ENCODE measurements around the gene TPRA1.
"Not testable (repeated sequence)": the region's sequence is repeated elsewhere in the genome, so short reads cannot be mapped to it uniquely, and the experiment has no call there.

Gene TPRA1

DNA sequence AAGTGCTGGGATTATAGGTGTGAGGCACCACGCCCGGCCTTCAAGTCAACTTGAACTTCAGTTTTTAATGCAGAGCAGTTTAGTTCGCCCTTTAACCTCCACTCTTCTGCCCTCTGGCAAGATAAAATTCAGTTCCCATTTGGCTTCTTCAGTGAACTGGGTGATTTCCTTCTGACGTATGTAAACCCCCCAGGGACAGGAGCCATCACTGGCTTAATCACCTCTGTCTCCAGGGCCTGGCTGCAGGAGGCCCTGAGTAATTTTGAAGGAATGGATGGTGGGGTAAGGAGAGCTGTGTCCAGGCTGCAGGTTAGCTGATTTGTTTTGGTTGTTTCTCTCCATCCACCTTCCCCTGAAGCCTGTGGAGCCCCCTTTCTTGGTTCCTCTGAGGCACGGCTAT, 19.6 kb upstream of the TPRA1 start:
- CTCF ChIA-PET: interaction anchor here (0.7 kb wide), 1 partner anchor 35 kb away, joined by 3 read pairs; no protein-coding TSS in a partner anchor
- POLR2A ChIA-PET (ENCODE audit: low non-redundant PET): no interaction called here

DNA sequence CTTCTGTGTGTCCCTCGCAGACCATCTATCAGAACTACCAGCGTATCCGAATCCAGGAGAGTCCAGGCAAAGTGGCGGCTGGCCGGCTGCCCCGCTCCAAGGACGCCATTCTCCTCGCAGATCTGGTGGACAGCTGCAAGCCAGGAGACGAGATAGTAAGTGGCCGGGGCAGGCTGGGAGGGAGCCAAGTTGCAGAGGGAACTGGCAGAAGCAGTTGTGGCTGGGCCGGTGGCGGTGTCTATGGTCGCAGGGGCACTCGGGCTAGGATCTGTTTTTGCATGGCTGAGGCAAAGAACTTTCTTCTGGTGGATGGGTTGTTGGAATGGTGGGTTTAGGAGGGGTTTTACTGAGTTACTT, 17.8 kb upstream of the TPRA1 start:
- TF ChIP-seq CTCF (conservative IDR thresholded peaks at IDR 0.05; ENCODE audit: low read depth): no peak
- no peak for DNase-seq (ENCODE audit: low spot score)
- ChIA-PET CTCF (interaction anchor here (0.6 kb wide), 1 partner anchor 383 kb away, joined by 5 read pairs; no protein-coding TSS in a partner anchor), POLR2A (ENCODE audit: low non-redundant PET) (no interaction called here)
- H3K27ac ChIP-seq: no peak overlapping the region

More for the DNA sequence above, 19.6 kb upstream of the TPRA1 start:
- no peak for TF ChIP-seq CTCF (conservative IDR thresholded peaks at IDR 0.05; ENCODE audit: low read depth)
- no peak overlapping the region for H3K27ac ChIP-seq
- DNase-seq (ENCODE audit: low spot score): no peak

GRCh38 chr3:127607675-127608361, 17.3 kb upstream of the TPRA1 start:
- POLR2A ChIA-PET (ENCODE audit: low non-redundant PET): no interaction called here
- no peak for DNase-seq (ENCODE audit: low spot score)
- no peak for TF ChIP-seq CTCF (conservative IDR thresholded peaks at IDR 0.05; ENCODE audit: low read depth)
- H3K27ac ChIP-seq: peak overlapping the region; percentile 15; the same call in 1 of the 2 replicates
- CTCF ChIA-PET: interaction anchor here (0.6 kb wide), 1 partner anchor 63 kb away, joined by 5 read pairs; no protein-coding TSS in a partner anchor

DNA sequence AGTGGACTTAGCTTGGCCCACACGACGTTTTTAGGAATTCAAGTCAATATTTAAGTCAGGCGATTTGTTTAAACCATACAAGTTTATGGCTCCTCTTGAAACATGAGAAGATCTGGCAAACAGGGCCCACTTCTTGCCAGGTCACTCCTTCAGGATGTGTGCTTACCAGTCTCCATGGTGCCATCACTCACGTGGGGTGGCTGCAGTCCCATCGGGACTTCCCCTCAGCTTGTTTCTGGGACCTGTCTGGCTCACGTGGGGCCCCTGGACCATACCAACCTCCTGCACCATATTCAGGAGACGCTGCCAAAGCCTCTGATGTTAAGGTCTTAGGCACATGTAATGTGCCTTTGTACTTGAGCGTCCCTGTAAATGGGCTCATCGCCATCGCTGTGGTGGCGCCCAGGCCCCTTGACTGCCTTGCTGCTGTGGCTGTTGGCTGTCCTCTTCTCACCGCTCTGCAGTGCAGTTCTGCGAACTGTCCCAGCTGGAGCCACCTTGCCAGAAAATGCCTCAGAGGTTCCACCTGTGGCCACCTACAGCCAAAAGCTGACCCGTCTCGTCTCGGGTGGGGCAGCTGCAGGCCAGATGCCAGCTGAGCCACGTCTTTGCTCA, 16.6 kb upstream of the TPRA1 start:
- TF ChIP-seq CTCF (conservative IDR thresholded peaks at IDR 0.05; ENCODE audit: low read depth): no peak
- no peak for DNase-seq (ENCODE audit: low spot score)
- peak overlapping the region; percentile 15; the same call in 1 of the 2 replicates for H3K27ac ChIP-seq
- POLR2A ChIA-PET (ENCODE audit: low non-redundant PET): no interaction called here
- CTCF ChIA-PET: interaction anchor here (0.6 kb wide), 1 partner anchor 62 kb away, joined by 5 read pairs; no protein-coding TSS in a partner anchor

DNA sequence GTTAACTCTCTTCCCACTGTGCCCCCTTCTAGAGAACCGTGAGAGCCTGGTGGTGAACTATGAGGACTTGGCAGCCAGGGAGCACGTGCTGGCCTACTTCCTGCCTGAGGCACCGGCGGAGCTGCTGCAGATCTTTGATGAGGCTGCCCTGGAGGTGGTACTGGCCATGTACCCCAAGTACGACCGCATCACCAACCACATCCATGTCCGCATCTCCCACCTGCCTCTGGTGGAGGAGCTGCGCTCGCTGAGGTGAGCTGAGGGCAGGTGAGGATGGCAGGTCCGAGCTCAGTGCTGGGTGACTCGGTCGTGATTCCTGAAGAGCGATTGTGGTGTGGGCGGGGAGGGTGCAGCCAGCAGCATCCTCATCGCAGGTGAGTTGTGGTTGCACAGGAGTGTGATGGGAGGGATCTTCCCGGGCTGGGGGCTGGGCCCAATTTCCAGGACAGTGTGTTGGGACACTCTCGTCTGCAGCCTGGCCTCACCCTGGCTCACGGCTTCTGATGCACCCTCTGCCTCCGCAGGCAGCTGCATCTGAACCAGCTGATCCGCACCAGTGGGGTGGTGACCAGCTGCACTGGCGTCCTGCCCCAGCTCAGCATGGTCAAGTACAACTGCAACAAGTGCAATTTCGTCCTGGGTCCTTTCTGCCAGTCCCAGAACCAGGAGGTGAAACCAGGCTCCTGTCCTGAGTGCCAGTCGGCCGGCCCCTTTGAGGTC, 15.7 kb upstream of the TPRA1 start:
- 0 out of 2 replicates have a peak overlapping the region, but pooled peaks have one; percentile 14 for H3K27ac ChIP-seq
- TF ChIP-seq CTCF (conservative IDR thresholded peaks at IDR 0.05; ENCODE audit: low read depth): no peak
- ChIA-PET POLR2A (ENCODE audit: low non-redundant PET) (no interaction called here), CTCF (no interaction called here)
- DNase-seq (ENCODE audit: low spot score): no peak

GRCh38 chr3:127605547-127605946, 15.0 kb upstream of the TPRA1 start:
- CTCF ChIA-PET: interaction anchor here (0.6 kb wide), 1 partner anchor 443 kb away, joined by 3 read pairs; no protein-coding TSS in a partner anchor
- H3K27ac ChIP-seq; POLR2A ChIA-PET (ENCODE audit: low non-redundant PET); DNase-seq (ENCODE audit: low spot score): not testable (repeated sequence)

All from RWPE1 (cell line).